Gastrocnemius medialis (tissue), 4 donors: ENCODE measurements around the gene PGF. TPM values are rescaled to one million over a fixed set of nuclear protein-coding genes. Genes with fewer than 3 reads are reported as not detected.

Source experiments
- ATAC-seq, 2 donors: fragments of 150-250 bp; one replicate each; pipeline ENCODE4 v1.9.1; 2016
- DNase-seq, 2 donors: peaks; one replicate each; pipeline ENCODE4 v3.0.0-alpha.2; 2019
- H3K27ac ChIP-seq, 4 donors: fragments of 200-600 bp; sonication (generic); 1 replicate in 1 of 4; 2 replicates in 3 of 4; pipeline ENCODE4 v1.5.1; 2016 to 2018; ENCODE audit warnings: mild to moderate bottlenecking in 2 of 4, moderate library complexity in 1 of 4
- H3K27me3 ChIP-seq, 3 donors: fragments of 200-600 bp; sonication (generic) in 2 of 3; 1 replicate in 1 of 3; 2 replicates in 2 of 3; pipeline versions ENCODE4 v1.5.1 to v1.6.0; 2016 to 2019; ENCODE audit warnings: mild to moderate bottlenecking in 1 of 3, moderate library complexity in 1 of 3
- H3K36me3 ChIP-seq, 2 donors: fragments of 200-600 bp; sonication (generic) in 1 of 2; one replicate each; pipeline ENCODE4 v1.5.1; 2017 to 2018
- H3K4me1 ChIP-seq, 2 donors: fragments of 200-600 bp; sonication (generic) in 1 of 2; one replicate each; pipeline ENCODE4 v1.5.1; 2016 to 2017; ENCODE audit warnings: mild to moderate bottlenecking in 2 of 2
- H3K4me3 ChIP-seq, 4 donors: fragments of 200-600 bp; sonication (generic) in 3 of 4; 1 replicate in 1 of 4; 2 replicates in 3 of 4; pipeline ENCODE4 v1.5.1; 2016 to 2019; ENCODE audit warnings: mild to moderate bottlenecking in 2 of 4
- H3K9me3 ChIP-seq, 3 donors: fragments of 200-600 bp; sonication (generic) in 2 of 3; 1 replicate in 1 of 3; 2 replicates in 2 of 3; pipeline ENCODE4 v1.5.1; 2016 to 2019
- POLR2A ChIP-seq, 2 donors: fragments of 450-650 bp; IDR thresholded peaks; one replicate each; pipeline ENCODE4 v1.6.1; 2017; ENCODE audit warnings: antibody characterized with exemption in 2 of 2, mild to moderate bottlenecking in 2 of 2, moderate library complexity in 2 of 2
- in situ Hi-C, 4 donors: fragments of 200-750 bp; cut with MboI; loops; one replicate each; pipeline versions ENCODE4 v1.15.0 to v1.8.0; 2017; ENCODE audit warnings: low sequenced_read_pairs in 4 of 4
- intact Hi-C: fragments of 100-400 bp; cut with DNase I; formaldehyde crosslinking; loops from one replicate; pipeline ENCODE4 v1.15.1; 2023; ENCODE audit warnings: low total_unique reads
- total RNA-seq, 4 donors: library from RNA; depleted of rRNA; stranded (reverse); fragments of >200 nt; gene quantifications; one replicate each; pipeline versions ENCODE4 v1.1.0 to v1.2.3, GENCODE V29; 2016
- TF ChIP-seq, protein P1 (sequence below), 5 experiments: fragments of 450-650 bp in 3 of 5; fragments of 200-600 bp in 2 of 5; sonication (generic) in 2 of 5; IDR thresholded peaks in 4 of 5; conservative IDR thresholded peaks in 1 of 5; 1 replicate in 4 of 5; 2 replicates in 1 of 5; pipeline ENCODE4 v1.5.1; 2016 to 2019; ENCODE audit warnings: antibody characterized with exemption in 5 of 5, mild to moderate bottlenecking in 3 of 5, moderate library complexity in 3 of 5

PGF gene
- total RNA-seq, 4 donors from 2014 or later = 2.2 to 7.8 (median 3.8) TPM

DNA sequence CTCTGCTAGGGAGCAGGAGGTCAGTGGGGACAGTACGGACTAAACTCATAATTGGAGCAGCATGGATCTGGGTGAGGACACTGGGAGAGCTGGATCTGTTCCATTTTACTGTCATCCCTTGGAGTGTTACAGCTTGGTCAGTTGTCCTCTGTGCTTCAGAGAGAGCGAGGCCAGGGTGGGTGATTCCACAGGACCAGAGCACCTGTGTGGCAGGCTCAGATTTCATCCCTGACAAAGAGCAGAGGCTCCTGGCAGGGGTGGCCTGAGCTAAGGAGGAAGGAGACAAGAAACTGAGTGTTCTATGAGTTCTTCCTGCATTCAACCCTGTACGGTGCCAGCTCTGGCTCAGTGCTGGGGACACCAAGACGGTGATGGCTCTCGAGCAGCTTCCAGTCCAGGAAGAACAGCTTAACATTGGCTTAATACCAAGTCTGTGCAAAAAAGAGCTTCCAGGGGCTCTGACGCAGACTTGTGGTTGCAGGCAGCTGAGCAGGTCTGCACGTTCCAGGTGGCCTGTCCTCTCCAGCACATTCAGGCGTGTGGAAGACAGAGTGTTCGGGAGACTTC, 8.4 kb upstream of the PGF start:
- Histone ChIP-seq H3K9me3 (no peaks in the 10 kb centered on the region), H3K36me3 (no peaks in the 10 kb centered on the region), H3K4me3 (peak overlapping the region in 1 of 4 donors; percentile 10), H3K4me1 (peaks cover 7 to 24% of the 10 kb centered on the region in 2 donors), H3K27ac (peak overlapping the region; percentile 58 to 87 (median 72)), H3K27me3 (no peaks in the 10 kb centered on the region)
- peak; percentile 93 to 95 for ATAC-seq
- TF ChIP-seq, protein P1, sequence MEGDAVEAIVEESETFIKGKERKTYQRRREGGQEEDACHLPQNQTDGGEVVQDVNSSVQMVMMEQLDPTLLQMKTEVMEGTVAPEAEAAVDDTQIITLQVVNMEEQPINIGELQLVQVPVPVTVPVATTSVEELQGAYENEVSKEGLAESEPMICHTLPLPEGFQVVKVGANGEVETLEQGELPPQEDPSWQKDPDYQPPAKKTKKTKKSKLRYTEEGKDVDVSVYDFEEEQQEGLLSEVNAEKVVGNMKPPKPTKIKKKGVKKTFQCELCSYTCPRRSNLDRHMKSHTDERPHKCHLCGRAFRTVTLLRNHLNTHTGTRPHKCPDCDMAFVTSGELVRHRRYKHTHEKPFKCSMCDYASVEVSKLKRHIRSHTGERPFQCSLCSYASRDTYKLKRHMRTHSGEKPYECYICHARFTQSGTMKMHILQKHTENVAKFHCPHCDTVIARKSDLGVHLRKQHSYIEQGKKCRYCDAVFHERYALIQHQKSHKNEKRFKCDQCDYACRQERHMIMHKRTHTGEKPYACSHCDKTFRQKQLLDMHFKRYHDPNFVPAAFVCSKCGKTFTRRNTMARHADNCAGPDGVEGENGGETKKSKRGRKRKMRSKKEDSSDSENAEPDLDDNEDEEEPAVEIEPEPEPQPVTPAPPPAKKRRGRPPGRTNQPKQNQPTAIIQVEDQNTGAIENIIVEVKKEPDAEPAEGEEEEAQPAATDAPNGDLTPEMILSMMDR (IDR thresholded peaks at IDR 0.05 in 4 of 5, conservative IDR thresholded peaks at IDR 0.05 in 1 of 5) = no peak
- TF ChIP-seq POLR2A (IDR thresholded peaks at IDR 0.05) = no peak
- in situ Hi-C loops (no loop called here), intact Hi-C loops (no loop called here)
- DNase-seq = peak; percentile 81 to 90

DNA sequence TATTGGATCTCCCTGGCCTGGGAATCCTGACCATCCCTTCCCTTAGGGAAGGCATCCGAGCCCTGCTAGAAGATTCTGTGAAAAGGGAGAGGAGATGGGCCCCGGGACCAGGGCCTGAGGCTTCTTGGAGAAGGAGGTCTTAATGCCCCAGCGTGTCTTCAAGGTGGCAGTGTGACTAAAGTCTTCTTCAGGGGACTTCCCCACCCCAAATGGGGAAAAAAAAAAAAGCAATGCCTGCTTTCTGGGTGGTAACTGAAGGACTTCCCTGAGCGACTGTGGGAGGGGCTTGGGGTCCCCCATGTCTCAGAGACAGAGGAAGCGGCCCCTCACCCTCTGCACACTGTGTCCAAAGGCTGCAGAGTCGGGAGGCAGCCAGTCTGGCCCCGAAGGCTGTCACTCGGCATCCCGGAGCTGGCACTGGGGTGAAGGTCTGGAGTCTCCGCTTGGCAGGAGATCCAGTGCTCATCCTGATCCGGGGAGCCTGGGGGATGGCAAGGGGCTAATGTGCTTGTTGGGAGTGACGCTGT, 7.8 kb upstream of the PGF start:
- Histone ChIP-seq H3K27me3 (no peaks in the 10 kb centered on the region), H3K9me3 (no peaks in the 10 kb centered on the region), H3K27ac (peak overlapping the region; percentile 58 to 87 (median 72)), H3K4me3 (peak overlapping the region in 1 of 4 donors; percentile 10), H3K4me1 (peaks cover 7 to 24% of the 10 kb centered on the region in 2 donors), H3K36me3 (no peaks in the 10 kb centered on the region)
- DNase-seq = no peak
- in situ Hi-C loops (no loop called here), intact Hi-C loops (no loop called here)
- no peak for TF ChIP-seq POLR2A (IDR thresholded peaks at IDR 0.05)
- ATAC-seq = no peak

DNA sequence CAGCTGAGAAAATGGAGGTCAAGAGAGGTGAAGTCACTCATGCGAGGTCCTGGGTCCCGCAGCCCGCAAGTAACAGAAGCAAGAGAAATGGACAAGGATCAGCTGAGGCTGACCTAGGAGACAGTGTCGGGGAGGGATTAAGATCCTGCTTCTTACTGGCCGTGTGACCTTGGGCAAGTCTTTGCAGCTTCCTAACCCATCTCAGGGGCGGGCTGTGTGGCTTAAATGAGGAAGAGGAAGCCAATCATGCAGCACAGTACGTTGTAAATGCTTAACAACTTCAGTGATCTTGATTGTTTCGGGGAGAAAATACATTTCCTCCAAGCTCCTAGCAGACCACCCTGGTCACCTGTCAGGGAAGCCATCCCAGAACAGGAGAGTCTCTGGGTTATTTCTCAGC, 7.1 kb upstream of the PGF start:
- DNase-seq = no peak
- H3K27me3 ChIP-seq = no peaks in the 10 kb centered on the region
- peaks cover 7 to 24% of the 10 kb centered on the region in 2 donors for H3K4me1 ChIP-seq
- H3K9me3 ChIP-seq = no peaks in the 10 kb centered on the region
- H3K27ac ChIP-seq = peak overlapping the region in 1 of 4 donors; percentile 87
- H3K4me3 ChIP-seq = no peak overlapping the region
- in situ Hi-C loops = no loop called here
- no peaks in the 10 kb centered on the region for H3K36me3 ChIP-seq
- no peak for TF ChIP-seq POLR2A (IDR thresholded peaks at IDR 0.05)
- TF ChIP-seq, protein P1 (IDR thresholded peaks at IDR 0.05 in 4 of 5, conservative IDR thresholded peaks at IDR 0.05 in 1 of 5) = no peak
- intact Hi-C loops = no loop called here
- no peak for ATAC-seq

DNA sequence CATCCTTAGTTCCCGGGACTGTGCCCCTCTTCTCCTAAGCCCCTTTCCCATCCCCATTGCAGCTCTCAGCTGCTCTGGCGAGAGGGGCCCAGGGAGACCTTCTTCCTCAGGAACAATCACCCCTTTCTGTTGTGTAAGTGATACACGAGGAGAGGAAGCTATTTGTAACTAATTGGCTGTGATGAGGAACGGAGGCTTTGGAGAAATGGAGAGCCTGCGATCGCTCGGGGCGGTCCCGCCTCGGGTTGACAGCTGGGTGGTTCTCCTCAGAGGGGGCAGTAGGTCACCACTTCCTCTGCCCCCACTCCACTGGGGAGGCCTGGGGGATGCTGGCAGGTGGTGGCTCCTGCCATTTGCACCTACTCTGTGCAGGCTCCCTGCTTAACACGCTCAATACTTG, 6.6 kb upstream of the PGF start:
- intact Hi-C loops = no loop called here
- Histone ChIP-seq H3K27ac (no peak overlapping the region), H3K4me3 (no peak overlapping the region), H3K27me3 (no peaks in the 10 kb centered on the region), H3K4me1 (peaks cover 7 to 24% of the 10 kb centered on the region in 2 donors), H3K36me3 (no peaks in the 10 kb centered on the region), H3K9me3 (no peaks in the 10 kb centered on the region)
- DNase-seq = no peak
- in situ Hi-C loops = no loop called here
- ATAC-seq = no peak
- no peak for TF ChIP-seq POLR2A (IDR thresholded peaks at IDR 0.05)
- TF ChIP-seq, protein P1 (IDR thresholded peaks at IDR 0.05 in 4 of 5, conservative IDR thresholded peaks at IDR 0.05 in 1 of 5) = no peak

DNA sequence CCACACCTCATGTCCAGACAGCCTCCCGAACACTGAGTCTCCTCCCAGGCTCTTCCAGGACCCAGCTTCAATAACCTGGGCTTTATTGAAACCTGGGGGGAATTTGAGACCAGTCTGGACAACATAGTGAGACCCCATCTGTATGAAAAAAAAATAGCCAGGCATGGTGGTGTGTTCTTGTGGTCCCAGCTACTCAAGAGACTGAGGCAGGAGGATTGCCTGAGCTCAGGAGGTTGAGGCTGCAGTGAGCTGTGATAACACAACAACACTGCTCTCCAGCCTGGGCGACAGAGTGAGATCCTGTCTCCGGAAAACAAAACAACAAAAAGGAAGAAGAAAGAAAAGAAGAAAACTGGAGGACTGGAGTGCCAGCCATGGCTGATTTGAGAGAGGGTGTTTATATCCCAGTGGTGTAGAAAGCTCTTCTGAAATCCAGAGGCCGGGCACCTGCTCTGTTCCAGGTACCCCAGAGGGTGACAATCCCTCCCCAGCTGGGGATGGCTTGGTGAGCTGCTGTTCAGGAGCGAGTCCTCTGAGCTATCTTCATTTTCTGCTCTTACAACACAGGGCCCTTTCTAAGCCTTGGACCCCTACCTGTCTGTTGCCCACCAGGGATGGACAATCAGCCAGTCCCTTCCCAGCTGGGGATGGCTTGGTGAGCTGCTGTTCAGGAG, 6.0 kb upstream of the PGF start:
- no peak for ATAC-seq
- DNase-seq = no peak
- peaks cover 7 to 24% of the 10 kb centered on the region in 2 donors for H3K4me1 ChIP-seq

More for the DNA sequence above, 6.0 kb upstream of the PGF start:
- H3K9me3 ChIP-seq = no peaks in the 10 kb centered on the region
- no peaks in the 10 kb centered on the region for H3K27me3 ChIP-seq
- in situ Hi-C loops (no loop called here), intact Hi-C loops (no loop called here)
- H3K27ac ChIP-seq = no peak overlapping the region
- H3K36me3 ChIP-seq = no peaks in the 10 kb centered on the region
- TF ChIP-seq, protein P1 (IDR thresholded peaks at IDR 0.05 in 4 of 5, conservative IDR thresholded peaks at IDR 0.05 in 1 of 5) = no peak
- no peak for TF ChIP-seq POLR2A (IDR thresholded peaks at IDR 0.05)
- no peak overlapping the region for H3K4me3 ChIP-seq
